Measurements from ENCODE around the gene TOMM70. TPM values are rescaled to one million over a fixed set of nuclear protein-coding genes. Genes with fewer than 3 reads are reported as not detected.

The TOMM70 gene
- total and polyA plus RNA-seq, 8 donors, result 8.4 to 26.3 (median 17.9) TPM

- WGBS, 2 donors, result 91 to 96% methylated on average over 5 of the region's 5 CpGs
- H3K27ac ChIP-seq, result no peak overlapping the region
- FAIRE-seq (no peak), ATAC-seq (no peak), DNase-seq (no peak)
- no peaks in the 10 kb centered on the region for H3K4me1 ChIP-seq
- no peaks in the 10 kb centered on the region for H3K36me3 ChIP-seq
- intact Hi-C loops (cut with DNase I), result no loop called here
- H3K27me3 ChIP-seq, result no peaks in the 10 kb centered on the region
- H3K4me3 ChIP-seq, result no peak overlapping the region
- TF ChIP-seq, protein P1, sequence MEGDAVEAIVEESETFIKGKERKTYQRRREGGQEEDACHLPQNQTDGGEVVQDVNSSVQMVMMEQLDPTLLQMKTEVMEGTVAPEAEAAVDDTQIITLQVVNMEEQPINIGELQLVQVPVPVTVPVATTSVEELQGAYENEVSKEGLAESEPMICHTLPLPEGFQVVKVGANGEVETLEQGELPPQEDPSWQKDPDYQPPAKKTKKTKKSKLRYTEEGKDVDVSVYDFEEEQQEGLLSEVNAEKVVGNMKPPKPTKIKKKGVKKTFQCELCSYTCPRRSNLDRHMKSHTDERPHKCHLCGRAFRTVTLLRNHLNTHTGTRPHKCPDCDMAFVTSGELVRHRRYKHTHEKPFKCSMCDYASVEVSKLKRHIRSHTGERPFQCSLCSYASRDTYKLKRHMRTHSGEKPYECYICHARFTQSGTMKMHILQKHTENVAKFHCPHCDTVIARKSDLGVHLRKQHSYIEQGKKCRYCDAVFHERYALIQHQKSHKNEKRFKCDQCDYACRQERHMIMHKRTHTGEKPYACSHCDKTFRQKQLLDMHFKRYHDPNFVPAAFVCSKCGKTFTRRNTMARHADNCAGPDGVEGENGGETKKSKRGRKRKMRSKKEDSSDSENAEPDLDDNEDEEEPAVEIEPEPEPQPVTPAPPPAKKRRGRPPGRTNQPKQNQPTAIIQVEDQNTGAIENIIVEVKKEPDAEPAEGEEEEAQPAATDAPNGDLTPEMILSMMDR (IDR thresholded peaks at IDR 0.05), result no peak
- no peaks in the 10 kb centered on the region for H3K9me3 ChIP-seq
These were observed 22.7 kb upstream of the TOMM70 start for GRCh38 chr3:100423611-100424010.

DNA sequence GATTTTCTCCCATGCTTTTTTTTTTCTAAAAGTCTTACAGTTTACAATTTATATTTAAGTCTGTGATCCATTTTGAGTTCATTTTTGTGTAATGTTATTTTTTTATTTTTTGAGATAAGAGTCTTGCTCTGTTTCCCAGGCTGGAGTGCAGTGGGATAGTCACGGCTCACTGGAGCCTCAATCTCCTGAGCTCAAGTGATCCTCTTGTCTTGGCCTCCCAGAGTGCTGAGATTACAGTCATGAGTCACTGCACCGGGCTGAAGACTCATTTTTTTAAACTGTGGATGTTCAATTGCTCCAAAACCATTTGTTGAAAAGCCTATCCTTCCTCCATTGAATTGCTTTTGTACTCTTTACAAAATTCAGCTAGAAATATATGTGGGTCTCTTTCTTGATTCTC, 20.0 kb upstream of the TOMM70 start:
- H3K27me3 ChIP-seq, result no peaks in the 10 kb centered on the region
- TF ChIP-seq, protein P1 (IDR thresholded peaks at IDR 0.05), result no peak
- H3K4me3 ChIP-seq, result no peak overlapping the region
- ATAC-seq (no peak), DNase-seq (no peak), FAIRE-seq (no peak)
- H3K9me3 ChIP-seq, result no peaks in the 10 kb centered on the region
- 88 to 95% methylated on average over 2 of the region's 2 CpGs for WGBS, 2 donors
- no peak overlapping the region for H3K27ac ChIP-seq
- peaks cover 0 to 4% (median 0%) of the 10 kb centered on the region in 3 donors for H3K4me1 ChIP-seq
- no peaks in the 10 kb centered on the region for H3K36me3 ChIP-seq
- intact Hi-C loops (cut with DNase I), result no loop called here

DNA sequence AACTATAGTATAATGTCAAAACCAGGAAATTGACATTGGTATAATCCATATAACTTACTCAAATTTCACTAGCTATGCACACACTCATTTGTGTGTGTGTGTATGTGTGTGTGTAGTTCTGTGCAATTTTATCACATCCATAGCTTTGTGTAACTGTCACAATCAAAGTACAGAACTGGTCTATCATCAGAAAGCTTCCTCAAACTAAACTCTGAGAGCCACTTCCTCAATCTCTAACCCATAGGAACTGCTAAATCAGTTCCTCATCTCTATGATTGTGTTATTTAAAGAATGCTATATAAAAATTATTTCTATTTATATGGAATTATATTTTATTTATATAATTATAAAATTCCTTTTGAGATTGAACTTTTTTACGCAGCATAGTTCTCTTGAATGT, 18.5 kb upstream of the TOMM70 start:
- Histone ChIP-seq H3K27ac (no peak overlapping the region), H3K4me1 (peaks cover 0 to 5% (median 0%) of the 10 kb centered on the region in 3 donors), H3K4me3 (no peak overlapping the region), H3K36me3 (no peaks in the 10 kb centered on the region), H3K9me3 (no peaks in the 10 kb centered on the region), H3K27me3 (no peaks in the 10 kb centered on the region)
- TF ChIP-seq, protein P1 (IDR thresholded peaks at IDR 0.05), result no peak
- FAIRE-seq (no peak), DNase-seq (no peak), ATAC-seq (no peak)
- WGBS, 2 donors, result 94 to 96% methylated on average over 1 of the region's 1 CpG
- intact Hi-C loops (cut with DNase I), result no loop called here

GRCh38 chr3:100416863-100417262, 16.0 kb upstream of the TOMM70 start:
- H3K4me3 ChIP-seq, result no peak overlapping the region
- intact Hi-C loops (cut with DNase I), result no loop called here
- H3K4me1 ChIP-seq, result peaks cover 0 to 5% (median 0%) of the 10 kb centered on the region in 3 donors
- no peak overlapping the region for H3K27ac ChIP-seq
- no peaks in the 10 kb centered on the region for H3K36me3 ChIP-seq
- DNase-seq, result no peak
- H3K27me3 ChIP-seq, result no peaks in the 10 kb centered on the region
- TF ChIP-seq, protein P1 (IDR thresholded peaks at IDR 0.05), result no peak
- 32 to 33% methylated on average over 1 of the region's 1 CpG for WGBS, 2 donors
- FAIRE-seq, result no peak
- no peaks in the 10 kb centered on the region for H3K9me3 ChIP-seq
- ATAC-seq, result no peak

GRCh38 chr3:100416176-100416575, 15.3 kb upstream of the TOMM70 start:
- H3K9me3 ChIP-seq, result no peaks in the 10 kb centered on the region
- TF ChIP-seq, protein P1 (IDR thresholded peaks at IDR 0.05), result no peak
- H3K27ac ChIP-seq, result no peak overlapping the region
- no peaks in the 10 kb centered on the region for H3K36me3 ChIP-seq
- H3K27me3 ChIP-seq, result no peaks in the 10 kb centered on the region
- DNase-seq, result no peak
- no peak for FAIRE-seq
- intact Hi-C loops (cut with DNase I), result no loop called here
- H3K4me1 ChIP-seq, result peaks cover 0 to 5% (median 0%) of the 10 kb centered on the region in 3 donors
- H3K4me3 ChIP-seq, result no peak overlapping the region
- peak in 3 of 4 donors; percentile 51 to 65 (median 58) for ATAC-seq
